NOMO-1 (cell line): ENCODE results near the gene OSTN.

ENCODE experiments used
- DNase-seq, 2 experiments: peaks; one replicate each; lab custom pipeline; 2025; ENCODE audit not compliant: unreplicated experiment in 2 of 2; lab: John Stamatoyannopoulos, UW

The OSTN gene

GRCh38 chr3:191302451-191302850 is 103.4 kb downstream of the OSTN start:
- DNase-seq = no peak

DNA sequence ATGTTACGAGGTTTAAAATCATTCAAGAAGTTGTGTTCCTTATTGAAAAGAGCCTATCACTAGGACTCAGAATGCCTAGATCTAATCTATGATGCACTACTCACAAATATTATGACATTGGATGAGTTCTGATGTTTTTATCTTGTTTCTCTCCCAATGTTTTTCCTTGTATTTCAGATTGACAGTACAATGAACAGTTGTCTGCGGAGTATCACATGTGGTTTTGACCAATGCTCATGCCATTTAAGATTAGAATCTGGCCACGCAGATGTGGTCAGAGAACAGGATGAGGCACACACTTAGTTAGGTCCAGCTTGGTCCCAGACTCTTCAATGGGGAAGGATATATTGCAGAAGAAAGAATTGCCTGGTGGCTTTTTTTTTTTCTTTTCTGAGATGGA is 104.6 kb downstream of the OSTN start:
- no peak for DNase-seq

GRCh38 chr3:191306428-191306827 is 107.4 kb downstream of the OSTN start:
- no peak for DNase-seq

DNA sequence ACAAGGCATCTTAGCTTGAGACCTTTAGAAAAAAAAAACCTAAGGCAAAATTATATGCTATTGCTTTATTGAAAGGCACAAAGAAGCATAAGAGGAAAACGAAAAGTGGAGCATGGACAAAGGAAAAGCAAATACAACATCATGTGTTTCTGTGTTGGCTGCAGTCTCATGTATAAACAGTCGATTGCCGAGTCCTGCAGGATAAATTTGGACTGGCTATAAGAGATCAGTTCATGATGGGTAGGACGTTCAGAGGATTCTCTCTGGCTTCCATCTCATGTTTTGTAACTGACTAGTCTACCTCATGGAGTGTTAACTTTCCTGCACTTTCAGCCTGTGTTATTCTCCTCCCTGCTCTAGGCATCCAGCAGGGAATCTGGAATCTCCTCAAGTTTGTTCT is 108.3 kb downstream of the OSTN start:
- no peak for DNase-seq

GRCh38 chr3:191313296-191313695 is 114.3 kb downstream of the OSTN start:
- no peak for DNase-seq

GRCh38 chr3:191314109-191314728 is 115.2 kb downstream of the OSTN start:
- no peak for DNase-seq
